ENCODE results near the gene ARSB. TPM values are rescaled to one million over a fixed set of nuclear protein-coding genes. Genes with fewer than 3 reads are reported as not detected.

ARSB gene
- total RNA-seq, 2 experiments from 2014 or later = 9.2 TPM

DNA sequence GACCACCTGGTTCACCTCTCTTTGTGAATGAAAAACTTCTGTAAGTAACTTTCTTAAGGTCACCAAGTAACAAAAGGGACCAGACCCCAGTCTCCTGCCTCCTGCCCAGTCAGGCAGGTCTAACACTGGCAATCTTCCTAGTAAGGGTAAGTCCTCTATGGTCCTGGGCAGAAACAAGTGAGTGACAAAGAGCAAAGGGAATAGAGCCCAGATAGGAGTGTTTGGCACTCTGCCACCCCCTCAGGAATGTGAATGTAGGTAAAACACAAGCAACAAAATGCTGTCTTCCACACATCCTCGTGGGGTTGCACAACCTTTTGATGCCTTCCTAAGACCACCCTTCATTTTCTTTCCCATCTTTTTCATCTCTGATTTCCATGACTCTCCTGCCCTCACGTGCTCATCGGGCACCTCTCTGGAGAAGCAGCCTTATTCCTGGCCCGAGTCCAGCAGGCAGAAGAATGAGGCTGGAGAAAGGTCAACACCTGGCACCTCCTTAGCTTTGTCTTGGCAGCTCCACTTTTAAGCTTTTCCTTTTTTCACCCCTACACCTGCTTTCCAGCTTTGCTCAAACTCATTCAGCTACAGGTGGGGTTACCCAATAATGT, 246.3 kb downstream of the ARSB start:
- H3K9me2 ChIP-seq (ENCODE audit: insufficient read depth, low read length) = no peaks in the 10 kb centered on the region
- BruUV-seq (replicated peaks) = no TSS peak
- H3K27ac ChIP-seq (ENCODE audit: low read depth, low read length, poor library complexity, severe bottlenecking) = no peak overlapping the region
- H3K79me2 ChIP-seq (ENCODE audit: insufficient read depth, low read depth, low read length) = no peaks in the 10 kb centered on the region
- H2AFZ ChIP-seq (ENCODE audit: low read length) = no peak overlapping the region
- TF ChIP-seq, protein P1, sequence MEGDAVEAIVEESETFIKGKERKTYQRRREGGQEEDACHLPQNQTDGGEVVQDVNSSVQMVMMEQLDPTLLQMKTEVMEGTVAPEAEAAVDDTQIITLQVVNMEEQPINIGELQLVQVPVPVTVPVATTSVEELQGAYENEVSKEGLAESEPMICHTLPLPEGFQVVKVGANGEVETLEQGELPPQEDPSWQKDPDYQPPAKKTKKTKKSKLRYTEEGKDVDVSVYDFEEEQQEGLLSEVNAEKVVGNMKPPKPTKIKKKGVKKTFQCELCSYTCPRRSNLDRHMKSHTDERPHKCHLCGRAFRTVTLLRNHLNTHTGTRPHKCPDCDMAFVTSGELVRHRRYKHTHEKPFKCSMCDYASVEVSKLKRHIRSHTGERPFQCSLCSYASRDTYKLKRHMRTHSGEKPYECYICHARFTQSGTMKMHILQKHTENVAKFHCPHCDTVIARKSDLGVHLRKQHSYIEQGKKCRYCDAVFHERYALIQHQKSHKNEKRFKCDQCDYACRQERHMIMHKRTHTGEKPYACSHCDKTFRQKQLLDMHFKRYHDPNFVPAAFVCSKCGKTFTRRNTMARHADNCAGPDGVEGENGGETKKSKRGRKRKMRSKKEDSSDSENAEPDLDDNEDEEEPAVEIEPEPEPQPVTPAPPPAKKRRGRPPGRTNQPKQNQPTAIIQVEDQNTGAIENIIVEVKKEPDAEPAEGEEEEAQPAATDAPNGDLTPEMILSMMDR (conservative IDR thresholded peaks at IDR 0.05; ENCODE audit: low read length) = no peak
- no peak for TF ChIP-seq EZH2phosphoT487 (IDR thresholded peaks at IDR 0.05; ENCODE audit: borderline replicate concordance, low read depth, low read length)
- DNase-seq (ENCODE audit: low spot score) = no peak
- ChIA-PET POLR2A (interaction anchor here (0.6 kb wide), 1 partner anchor 14 kb away, joined by 3 read pairs; no protein-coding TSS in a partner anchor), CTCF (ENCODE audit: unreplicated experiment) (no interaction called here)
- peaks cover 34% of the 10 kb centered on the region for H3K4me1 ChIP-seq (ENCODE audit: insufficient read depth, low read length, poor library complexity, severe bottlenecking)
- H3K36me3 ChIP-seq (ENCODE audit: insufficient read depth, low read length) = no peaks in the 10 kb centered on the region; the same call in 1 of the 2 replicates
- no peak overlapping the region for H3K4me2 ChIP-seq (ENCODE audit: low read length)
- no peaks in the 10 kb centered on the region for H3K9me3 ChIP-seq (ENCODE audit: low read length)
- H4K20me1 ChIP-seq (ENCODE audit: insufficient read depth, low read length) = no peaks in the 10 kb centered on the region
- intact Hi-C loops (cut with micrococcal nuclease; ENCODE audit: unreplicated experiment) = no loop called here
- no peak overlapping the region for H3K4me3 ChIP-seq (ENCODE audit: low read depth, low read length, poor library complexity, severe bottlenecking)

DNA sequence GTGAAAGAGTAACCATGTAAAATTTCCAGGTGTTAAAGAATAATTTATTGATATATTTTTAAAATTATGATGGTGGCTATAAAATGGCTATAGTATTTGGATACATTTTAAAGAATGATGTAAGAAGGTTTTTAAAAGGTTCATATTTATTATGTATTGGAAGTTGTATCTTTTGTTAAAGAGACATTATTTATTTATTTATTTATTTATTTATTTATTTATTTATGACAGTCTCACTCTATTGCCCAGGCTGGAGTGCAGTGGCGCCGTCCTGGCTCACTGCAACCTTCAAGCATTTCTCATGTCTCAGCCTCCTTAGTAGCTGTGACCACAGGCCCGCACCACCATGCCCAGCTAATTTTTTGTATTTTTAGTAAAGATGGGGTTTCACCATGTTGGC, 247.0 kb downstream of the ARSB start:
- CTCF ChIA-PET (ENCODE audit: unreplicated experiment) = no interaction called here
- Histone ChIP-seq H3K27ac (ENCODE audit: low read depth, low read length, poor library complexity, severe bottlenecking) (no peak overlapping the region), H3K4me1 (ENCODE audit: insufficient read depth, low read length, poor library complexity, severe bottlenecking) (peaks cover 40% of the 10 kb centered on the region), H4K20me1 (ENCODE audit: insufficient read depth, low read length) (no peaks in the 10 kb centered on the region), H3K79me2 (ENCODE audit: insufficient read depth, low read depth, low read length) (no peaks in the 10 kb centered on the region), H3K9me3 (ENCODE audit: low read length) (no peaks in the 10 kb centered on the region), H3K36me3 (ENCODE audit: insufficient read depth, low read length) (no peaks in the 10 kb centered on the region; the same call in 1 of the 2 replicates), H3K9me2 (ENCODE audit: insufficient read depth, low read length) (no peaks in the 10 kb centered on the region), H2AFZ (ENCODE audit: low read length) (no peak overlapping the region), H3K4me3 (ENCODE audit: low read depth, low read length, poor library complexity, severe bottlenecking) (no peak overlapping the region), H3K4me2 (ENCODE audit: low read length) (no peak overlapping the region)
- no TSS peak for BruUV-seq (replicated peaks)
- TF ChIP-seq, protein P1 (conservative IDR thresholded peaks at IDR 0.05; ENCODE audit: low read length) = no peak
- TF ChIP-seq EZH2phosphoT487 (IDR thresholded peaks at IDR 0.05; ENCODE audit: borderline replicate concordance, low read depth, low read length) = no peak
- POLR2A ChIA-PET = interaction anchor here (1.0 kb wide), 1 partner anchor 18 kb away, joined by 4 read pairs; no protein-coding TSS in a partner anchor
- DNase-seq (ENCODE audit: low spot score) = no peak
- intact Hi-C loops (cut with micrococcal nuclease; ENCODE audit: unreplicated experiment) = no loop called here

DNA sequence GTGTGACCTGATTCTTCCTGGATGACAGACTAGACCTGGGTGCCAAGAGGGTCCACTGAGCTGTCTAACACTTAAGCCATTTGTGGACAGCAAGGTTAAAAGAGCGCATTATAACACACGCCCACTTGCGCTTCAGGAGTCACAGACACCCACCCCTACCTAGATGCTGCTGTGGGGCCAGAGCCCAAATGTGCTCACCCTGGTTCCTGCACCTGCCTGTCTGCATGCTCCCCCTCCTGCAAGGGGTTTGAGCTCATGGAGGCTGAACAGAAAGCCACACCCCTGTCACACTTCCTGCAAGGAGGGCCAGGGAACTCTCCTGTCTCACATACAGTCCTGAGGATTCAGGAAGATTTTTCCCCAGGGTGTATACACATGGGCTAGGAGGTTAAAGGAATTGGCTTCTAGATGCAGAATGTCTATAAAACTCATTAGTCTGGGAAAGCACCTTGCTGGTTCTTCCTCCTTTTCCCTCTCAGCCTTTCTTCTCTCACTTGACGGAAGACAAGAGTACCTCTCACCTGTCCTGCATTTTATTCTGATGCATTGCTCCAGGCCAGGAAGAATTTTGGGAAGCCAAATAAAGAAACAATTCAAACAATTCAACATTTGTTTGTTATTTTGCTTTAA, 249.2 kb downstream of the ARSB start:
- BruUV-seq (replicated peaks) = no TSS peak
- peak; percentile 51 for DNase-seq (ENCODE audit: low spot score)
- Histone ChIP-seq H4K20me1 (ENCODE audit: insufficient read depth, low read length) (no peaks in the 10 kb centered on the region), H2AFZ (ENCODE audit: low read length) (peak overlapping the region; percentile 68), H3K4me2 (ENCODE audit: low read length) (peak overlapping the region; percentile 42), H3K9me3 (ENCODE audit: low read length) (no peaks in the 10 kb centered on the region), H3K27ac (ENCODE audit: low read depth, low read length, poor library complexity, severe bottlenecking) (peak overlapping the region; percentile 16), H3K36me3 (ENCODE audit: insufficient read depth, low read length) (no peaks in the 10 kb centered on the region; the same call in 1 of the 2 replicates), H3K4me1 (ENCODE audit: insufficient read depth, low read length, poor library complexity, severe bottlenecking) (peaks cover 62% of the 10 kb centered on the region), H3K9me2 (ENCODE audit: insufficient read depth, low read length) (no peaks in the 10 kb centered on the region), H3K79me2 (ENCODE audit: insufficient read depth, low read depth, low read length) (no peaks in the 10 kb centered on the region), H3K4me3 (ENCODE audit: low read depth, low read length, poor library complexity, severe bottlenecking) (no peak overlapping the region)
- ChIA-PET POLR2A (interaction anchor here (0.6 to 2.6 kb wide), 4 partner anchors 8 to 15 kb away, joined by 3 to 10 read pairs (median 4); no protein-coding TSS in a partner anchor), CTCF (ENCODE audit: unreplicated experiment) (interaction anchor here (0.6 to 1.6 kb wide), 4 partner anchors 12 to 27 kb away, joined by 3 to 4 read pairs (median 3); no protein-coding TSS in a partner anchor)
- TF ChIP-seq, protein P1 (conservative IDR thresholded peaks at IDR 0.05; ENCODE audit: low read length) = no peak
- no peak for TF ChIP-seq EZH2phosphoT487 (IDR thresholded peaks at IDR 0.05; ENCODE audit: borderline replicate concordance, low read depth, low read length)
- intact Hi-C loops (cut with micrococcal nuclease; ENCODE audit: unreplicated experiment) = no loop called here

Measured in OCI-LY7 (cell line).